Naive B cell (primary cell): ENCODE measurements around the gene SHC1. TPM values are rescaled to one million over a fixed set of nuclear protein-coding genes. Genes with fewer than 3 reads are reported as not detected.
"Not testable (repeated sequence)": the region's sequence is repeated elsewhere in the genome, so short reads cannot be mapped to it uniquely, and the experiment has no call there.

Source experiments
- ATAC-seq, 2 donors: fragments of 150-1000 bp; cut with Tn5 transposase; 2 replicates each; pipeline ENCODE4 v1.10.0; 2021; ENCODE audit warnings: low read depth in 2 of 2, mild to moderate bottlenecking in 2 of 2, moderate library complexity in 2 of 2
- DNase-seq: peaks from one replicate; pipeline ENCODE4 v3.0.0; 2022
- H3K27ac Mint-ChIP-seq, 6 donors: one replicate each; pipeline ENCODE4 v1.8.0; 2020 to 2022; ENCODE audit warnings: mild to moderate bottlenecking in 6 of 6, mixed read lengths in 6 of 6, moderate library complexity in 5 of 6, inconsistent platforms in 2 of 6
- H3K27me3 Mint-ChIP-seq, 3 donors: one replicate each; pipeline ENCODE4 v1.8.0; 2021 to 2022; ENCODE audit warnings: mixed read lengths in 3 of 3, mild to moderate bottlenecking in 1 of 3
- H3K36me3 Mint-ChIP-seq, 2 donors: one replicate each; pipeline ENCODE4 v1.8.0; 2020 to 2022; ENCODE audit warnings: mixed read lengths in 2 of 2, inconsistent platforms in 1 of 2, mild to moderate bottlenecking in 1 of 2
- H3K4me1 Mint-ChIP-seq, 3 donors: one replicate each; pipeline ENCODE4 v1.8.0; 2020 to 2022; ENCODE audit warnings: mixed read lengths in 3 of 3, inconsistent platforms in 1 of 3, mild to moderate bottlenecking in 1 of 3, moderate library complexity in 1 of 3
- H3K4me3 Mint-ChIP-seq, 8 donors: one replicate each; pipeline ENCODE4 v1.8.0; 2020 to 2022; ENCODE audit warnings: mild to moderate bottlenecking in 8 of 8, mixed read lengths in 8 of 8, moderate library complexity in 8 of 8, inconsistent platforms in 2 of 8
- H3K9me3 Mint-ChIP-seq, 7 donors: one replicate each; pipeline ENCODE4 v1.8.0; 2020 to 2022; ENCODE audit warnings: mixed read lengths in 7 of 7, mild to moderate bottlenecking in 5 of 7, inconsistent platforms in 2 of 7, moderate library complexity in 1 of 7
- polyA plus RNA-seq, 6 donors: library from polyadenylated mRNA; unstranded; fragments of 300-500 nt; fragmentation: Illumina TruSeq; gene quantifications; one replicate each; pipeline ENCODE4 v1.2.3, GENCODE V29; 2021; ENCODE audit warnings: low read depth in 6 of 6

Gene SHC1
- polyA plus RNA-seq, 6 donors from 2014 or later: 23.3 to 34.0 (median 26.3) TPM

- DNase-seq: no peak
- Mint-ChIP-seq H3K27ac (peak overlapping the region in 3 of 6 donors; percentile 20 to 78 (median 51)), H3K4me1 (peaks cover 11 to 17% (median 14%) of the 10 kb centered on the region in 3 donors), H3K27me3 (no peaks in the 10 kb centered on the region), H3K36me3 (no peaks in the 10 kb centered on the region), H3K9me3 (no peaks in the 10 kb centered on the region), H3K4me3 (no peak overlapping the region)
- no peak for ATAC-seq
Measured at GRCh38 chr1:154983776-154984466, 13.4 kb upstream of the SHC1 start.

DNA sequence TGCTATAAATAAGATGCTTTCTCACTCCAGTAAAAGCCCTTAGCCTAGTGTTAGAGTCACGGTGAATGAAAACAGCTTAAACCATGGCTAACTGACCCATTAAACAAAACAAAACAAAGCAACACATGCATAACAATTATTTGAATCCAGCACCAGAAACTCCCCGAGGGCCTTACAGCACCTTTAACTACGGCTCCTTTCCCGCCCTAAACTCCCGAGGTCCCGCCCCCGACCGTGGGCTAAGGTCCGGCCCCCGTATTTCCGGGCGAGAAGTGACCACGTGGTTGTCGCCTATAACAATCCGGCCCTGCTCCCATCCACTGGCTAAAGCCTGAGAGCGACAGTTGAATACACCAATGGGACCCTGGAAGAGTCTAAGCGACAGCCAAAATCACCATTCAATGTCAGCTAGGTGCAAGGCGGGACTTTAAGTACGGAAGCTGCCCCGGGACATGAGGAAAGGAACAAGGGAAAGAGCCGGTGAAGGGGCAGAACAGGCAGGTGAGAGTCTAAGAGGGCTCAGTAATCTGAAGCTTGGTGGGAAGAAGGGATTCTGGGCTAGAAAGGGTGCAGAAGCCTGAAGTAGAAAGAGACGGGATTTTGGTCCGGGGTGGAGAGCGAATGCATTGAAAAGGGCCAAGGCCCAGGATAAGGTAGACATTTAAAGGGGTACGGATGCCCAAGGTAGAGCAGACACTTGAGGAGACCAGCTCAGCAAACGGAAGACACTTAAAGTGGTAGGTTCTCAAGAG, 12.5 kb upstream of the SHC1 start, which contains the start of gene FLAD1:
FLAD1 (plus strand) TSS at position 448 of the 752 bp plus-strand sequence. CDS start 351 bp downstream, outside the sequence.
- ATAC-seq: peak; percentile 99
- no peaks in the 10 kb centered on the region for H3K9me3 Mint-ChIP-seq
- DNase-seq: peak; percentile 96
- peak within 1 kb of the TSS in 1 of 8 donors; percentile 40 for H3K4me3 Mint-ChIP-seq
- H3K36me3 Mint-ChIP-seq: no peaks in the 10 kb centered on the region
- H3K4me1 Mint-ChIP-seq: peaks cover 8 to 11% (median 9%) of the 10 kb centered on the region in 3 donors
- H3K27ac Mint-ChIP-seq: peak within 1 kb of the TSS in 3 of 6 donors; percentile 20 to 78 (median 51)
- no peaks in the 10 kb centered on the region for H3K27me3 Mint-ChIP-seq

- no peaks in the 10 kb centered on the region for H3K9me3 Mint-ChIP-seq
- peak overlapping the region in 1 of 8 donors; percentile 40 for H3K4me3 Mint-ChIP-seq
- H3K4me1 Mint-ChIP-seq: peaks cover 8 to 18% (median 12%) of the 10 kb centered on the region in 3 donors
- no peak for ATAC-seq
- DNase-seq: no peak
- no peaks in the 10 kb centered on the region for H3K36me3 Mint-ChIP-seq
- no peaks in the 10 kb centered on the region for H3K27me3 Mint-ChIP-seq
- H3K27ac Mint-ChIP-seq: no peak overlapping the region
Measured at GRCh38 chr1:154982341-154982740, 11.8 kb upstream of the SHC1 start.

- DNase-seq (no peak), ATAC-seq (no peak)
- no peaks in the 10 kb centered on the region for H3K27me3 Mint-ChIP-seq
- H3K9me3 Mint-ChIP-seq: no peaks in the 10 kb centered on the region
- H3K4me3 Mint-ChIP-seq: no peak overlapping the region
- no peaks in the 10 kb centered on the region for H3K36me3 Mint-ChIP-seq
- peak overlapping the region in 1 of 6 donors; percentile 31 for H3K27ac Mint-ChIP-seq
- H3K4me1 Mint-ChIP-seq: peaks cover 0 to 18% (median 11%) of the 10 kb centered on the region in 3 donors
Measured at GRCh38 chr1:154978360-154978759, 7.8 kb upstream of the SHC1 start.

DNA sequence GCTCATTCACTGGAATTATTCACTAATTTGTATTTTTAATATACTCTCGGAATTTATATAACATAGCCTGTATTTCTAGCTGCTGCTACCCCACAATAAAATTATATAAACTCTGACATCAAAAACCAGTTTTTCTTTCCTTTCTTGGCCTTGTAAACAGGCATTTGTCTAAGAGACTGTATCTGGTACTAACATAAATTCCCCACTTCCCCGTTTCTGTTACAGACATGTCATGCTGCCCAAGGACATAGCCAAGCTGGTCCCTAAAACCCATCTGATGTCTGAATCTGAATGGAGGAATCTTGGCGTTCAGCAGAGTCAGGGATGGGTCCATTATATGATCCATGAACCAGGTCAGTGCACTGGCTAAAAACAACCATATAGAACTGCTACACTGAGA, 7.2 kb upstream of the SHC1 start:
- not testable (repeated sequence) for H3K9me3 Mint-ChIP-seq, H3K36me3 Mint-ChIP-seq, H3K27me3 Mint-ChIP-seq, ATAC-seq, DNase-seq
- Mint-ChIP-seq H3K4me1 (peaks cover 0 to 21% (median 11%) of the 10 kb centered on the region in 3 donors), H3K4me3 (peak overlapping the region in 3 of 8 donors; percentile 48 to 64 (median 64)), H3K27ac (peak overlapping the region in 5 of 6 donors; percentile 8 to 93 (median 75))

- Mint-ChIP-seq H3K27me3 (no peaks in the 10 kb centered on the region), H3K27ac (no peak overlapping the region), H3K4me3 (no peak overlapping the region), H3K36me3 (no peaks in the 10 kb centered on the region), H3K9me3 (no peaks in the 10 kb centered on the region), H3K4me1 (peaks cover 11 to 34% (median 12%) of the 10 kb centered on the region in 3 donors)
- ATAC-seq (no peak), DNase-seq (peak; percentile 50)
Measured at GRCh38 chr1:154975409-154976059, 5.0 kb upstream of the SHC1 start.

- H3K36me3 Mint-ChIP-seq: no peaks in the 10 kb centered on the region
- H3K27me3 Mint-ChIP-seq: no peaks in the 10 kb centered on the region
- ATAC-seq: peak; percentile 51 to 52
- peak; percentile 96 for DNase-seq
- no peak overlapping the region for H3K4me3 Mint-ChIP-seq
- no peak overlapping the region for H3K27ac Mint-ChIP-seq
- H3K9me3 Mint-ChIP-seq: no peaks in the 10 kb centered on the region
- H3K4me1 Mint-ChIP-seq: peaks cover 11 to 34% (median 13%) of the 10 kb centered on the region in 3 donors
Measured at GRCh38 chr1:154974808-154975408, 4.4 kb upstream of the SHC1 start.

DNA sequence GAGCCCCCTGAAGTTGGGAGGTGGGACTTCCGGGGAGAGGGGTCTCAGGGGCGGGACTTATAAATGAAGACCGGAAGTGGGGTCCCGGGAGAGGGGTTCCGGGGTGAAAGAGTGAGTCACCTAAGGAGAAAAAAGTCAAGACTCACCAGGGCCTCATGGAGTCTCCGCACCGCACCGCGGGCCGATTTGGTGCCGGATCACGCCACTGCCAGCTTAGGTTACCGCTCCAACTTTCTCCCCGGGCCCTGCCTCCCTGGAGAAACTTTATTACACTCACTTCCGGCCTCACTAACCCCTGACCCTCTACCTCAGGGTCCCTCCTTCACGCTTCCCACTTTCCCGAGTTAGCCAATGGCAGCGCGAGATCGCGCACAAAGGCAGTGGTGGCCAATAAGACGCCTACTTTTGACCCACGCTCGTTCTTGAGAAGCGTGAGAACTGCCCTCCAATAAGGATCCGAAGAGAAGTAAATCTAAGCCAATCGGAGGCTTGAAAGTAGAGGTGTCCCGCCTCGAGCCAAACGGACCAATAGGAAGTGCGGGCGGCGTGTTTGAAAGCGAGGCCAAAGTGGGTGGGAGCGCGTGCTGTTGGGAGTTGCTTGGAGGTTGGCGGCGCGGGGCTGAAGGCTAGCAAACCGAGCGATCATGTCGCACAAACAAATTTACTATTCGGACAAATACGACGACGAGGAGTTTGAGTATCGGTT, 3.7 kb upstream of the SHC1 start, which contains the start of gene CKS1B:
CKS1B (plus strand) TSS at position 580 of the 706 bp plus-strand sequence; CDS start at position 645, 65 bp downstream.
- ATAC-seq (peak; percentile 82 to 83), DNase-seq (peak; percentile 97)
- no peaks in the 10 kb centered on the region for H3K36me3 Mint-ChIP-seq
- H3K4me1 Mint-ChIP-seq: peaks cover 13 to 36% (median 18%) of the 10 kb centered on the region in 3 donors
- no peaks in the 10 kb centered on the region for H3K9me3 Mint-ChIP-seq
- no peak within 1 kb of the TSS for H3K27ac Mint-ChIP-seq
- H3K27me3 Mint-ChIP-seq: no peaks in the 10 kb centered on the region
- no peak within 1 kb of the TSS for H3K4me3 Mint-ChIP-seq

GRCh38 chr1:154973344-154974101, 3.0 kb upstream of the SHC1 start:
- DNase-seq (peak; percentile 86), ATAC-seq (peak; percentile 20 to 24)
- no peaks in the 10 kb centered on the region for H3K36me3 Mint-ChIP-seq
- H3K27ac Mint-ChIP-seq: peak overlapping the region in 3 of 6 donors; percentile 18 to 87 (median 21)
- H3K4me3 Mint-ChIP-seq: peak overlapping the region in 1 of 8 donors; percentile 57
- H3K9me3 Mint-ChIP-seq: no peaks in the 10 kb centered on the region
- H3K27me3 Mint-ChIP-seq: no peaks in the 10 kb centered on the region
- H3K4me1 Mint-ChIP-seq: peaks cover 16 to 40% (median 23%) of the 10 kb centered on the region in 3 donors

- no peaks in the 10 kb centered on the region for H3K27me3 Mint-ChIP-seq
- peak overlapping the region in 4 of 6 donors; percentile 21 to 87 (median 72) for H3K27ac Mint-ChIP-seq
- DNase-seq (no peak), ATAC-seq (no peak)
- H3K4me3 Mint-ChIP-seq: peak overlapping the region in 2 of 8 donors; percentile 27 to 57
- peaks cover 13 to 43% (median 23%) of the 10 kb centered on the region in 3 donors for H3K4me1 Mint-ChIP-seq
- no peaks in the 10 kb centered on the region for H3K9me3 Mint-ChIP-seq
- H3K36me3 Mint-ChIP-seq: no peaks in the 10 kb centered on the region
Measured at GRCh38 chr1:154972517-154973343, 2.2 kb upstream of the SHC1 start.

DNA sequence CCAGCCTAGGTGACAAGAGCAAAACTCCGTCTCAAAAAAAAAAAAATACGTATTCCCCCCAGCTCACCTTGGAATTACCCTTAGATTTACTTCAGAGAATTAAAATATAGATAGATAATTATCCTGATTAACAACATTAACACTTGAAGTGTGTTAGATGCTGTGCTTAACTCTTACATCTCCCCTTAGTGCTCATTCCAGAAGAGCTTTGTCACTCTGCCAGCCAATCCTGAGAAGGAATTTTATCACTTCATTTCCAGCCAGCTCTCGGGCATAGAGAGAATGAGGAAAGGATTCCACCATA, 1.6 kb upstream of the SHC1 start:
- peaks cover 13 to 38% (median 23%) of the 10 kb centered on the region in 3 donors for H3K4me1 Mint-ChIP-seq
- peak overlapping the region in 1 of 8 donors; percentile 27 for H3K4me3 Mint-ChIP-seq
- peak overlapping the region in 3 of 6 donors; percentile 21 to 84 (median 61) for H3K27ac Mint-ChIP-seq
- H3K9me3 Mint-ChIP-seq: no peaks in the 10 kb centered on the region
- ATAC-seq: no peak
- no peak for DNase-seq
- no peaks in the 10 kb centered on the region for H3K27me3 Mint-ChIP-seq
- H3K36me3 Mint-ChIP-seq: no peaks in the 10 kb centered on the region
